Right ventricle myocardium superior (tissue), 1 donor: ENCODE results near the gene REELD1. TPM values are rescaled to one million over a fixed set of nuclear protein-coding genes. Genes with fewer than 3 reads are reported as not detected.

ENCODE experiments used
- ATAC-seq: fragments of 200-7000 bp; cut with Tn5 transposase; one replicate; pipeline ENCODE4 v1.9.1; 2020; ENCODE audit warnings: mild to moderate bottlenecking; ENCODE audit not compliant: poor library complexity
- DNase-seq: peaks from one replicate; pipeline ENCODE4 v3.0.0-alpha.2; 2020
- intact Hi-C: fragments of 100-400 bp; cut with DNase I; formaldehyde crosslinking; loops from one replicate; pipeline ENCODE4 v1.11.2; 2022
- total RNA-seq: library from RNA; stranded (reverse); fragmentation: NEBNext Ultra II Directional; extraction: Animal tissue kit (Norgen Biotek cat#: 25700); gene quantifications from one replicate; pipeline ENCODE4 v1.2.1, GENCODE V29; 2021
- donor health status: DM: no; HTN: yes; CAD: no; lungs with severe emphysema.

REELD1 gene
- total RNA-seq, 1 donor from 2014 or later: not detected

DNA sequence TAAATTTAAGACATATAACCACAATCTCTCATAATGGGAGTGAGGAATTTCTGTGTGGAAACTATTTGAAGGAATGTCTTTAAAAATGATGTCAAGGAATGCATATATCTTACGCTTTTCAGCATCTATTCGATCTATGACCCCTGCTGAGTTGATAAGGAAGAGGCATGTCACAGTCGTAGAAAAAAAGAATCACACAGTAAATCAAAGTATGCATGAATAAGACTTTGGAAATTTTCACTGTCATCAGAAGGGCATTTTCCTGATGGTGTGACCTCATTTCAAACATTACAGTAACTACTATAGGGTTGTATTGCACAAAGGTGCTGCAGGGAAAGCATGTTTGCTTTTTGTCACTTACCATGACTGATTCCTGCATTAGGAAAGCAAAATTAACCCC lies 41.5 kb downstream of the REELD1 start:
- intact Hi-C loops: no loop called here
- ATAC-seq: no peak

DNA sequence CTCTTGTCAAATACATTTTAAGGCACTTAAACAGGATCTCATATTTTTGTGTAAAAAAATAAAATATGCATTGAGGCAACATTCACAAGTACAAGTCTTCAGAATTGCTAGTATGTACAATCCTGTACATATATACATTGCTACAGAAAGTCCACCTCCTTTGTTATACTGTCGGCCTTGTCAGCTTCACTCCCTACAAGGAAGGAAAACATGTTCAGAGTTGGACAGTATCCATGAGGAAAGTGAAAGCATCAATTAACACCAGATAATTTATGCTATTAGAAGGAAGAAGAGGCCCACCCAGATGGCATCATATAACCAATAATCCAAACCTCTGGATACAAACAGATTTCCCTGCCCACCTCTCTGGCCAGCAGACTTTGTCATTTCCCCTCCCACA lies 42.0 kb downstream of the REELD1 start:
- ATAC-seq: no peak
- DNase-seq: no peak
- intact Hi-C loops: no loop called here

More for the DNA sequence above, 41.5 kb downstream of the REELD1 start:
- no peak for DNase-seq

DNA sequence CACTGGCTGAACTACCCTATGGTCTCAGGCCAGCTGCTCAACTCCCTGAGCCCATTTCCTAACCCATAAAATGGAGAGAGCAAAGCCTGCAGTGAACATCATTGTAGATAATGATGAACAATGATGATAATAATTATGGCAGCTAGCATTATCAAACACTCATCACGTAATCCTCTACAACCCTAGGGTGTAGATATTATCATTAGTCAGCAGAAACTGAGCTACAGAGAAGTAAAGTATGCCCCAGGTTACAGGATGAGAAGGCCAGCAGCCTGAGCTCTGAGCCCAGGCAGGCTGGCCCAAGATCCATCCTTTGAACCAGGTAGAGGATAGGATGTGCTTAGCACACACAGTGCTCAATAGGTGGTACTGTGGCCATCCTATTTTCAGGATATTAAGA lies 43.2 kb downstream of the REELD1 start:
- DNase-seq: no peak
- intact Hi-C loops: no loop called here
- no peak for ATAC-seq

DNA sequence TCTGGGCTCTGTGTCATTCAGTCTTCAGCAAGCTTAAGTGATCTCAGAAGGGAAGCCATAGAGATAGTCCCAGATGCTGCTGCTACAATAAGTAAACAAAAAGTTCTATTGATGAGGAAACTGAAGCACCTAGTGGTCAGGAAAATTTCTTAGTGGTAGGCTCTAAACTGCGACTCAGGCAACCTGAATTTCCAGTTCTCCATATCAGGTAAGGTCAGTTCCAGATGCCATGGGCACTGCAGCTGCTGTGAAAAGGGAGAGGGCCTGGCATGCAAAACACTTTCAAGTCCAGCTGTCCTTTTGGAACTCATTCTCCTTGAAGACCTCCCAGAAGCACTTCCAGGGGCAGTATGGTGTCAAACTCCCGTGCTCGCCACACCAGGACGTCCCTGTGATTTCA lies 46.2 kb downstream of the REELD1 start:
- ATAC-seq (no peak), DNase-seq (no peak)
- intact Hi-C loops: no loop called here

DNA sequence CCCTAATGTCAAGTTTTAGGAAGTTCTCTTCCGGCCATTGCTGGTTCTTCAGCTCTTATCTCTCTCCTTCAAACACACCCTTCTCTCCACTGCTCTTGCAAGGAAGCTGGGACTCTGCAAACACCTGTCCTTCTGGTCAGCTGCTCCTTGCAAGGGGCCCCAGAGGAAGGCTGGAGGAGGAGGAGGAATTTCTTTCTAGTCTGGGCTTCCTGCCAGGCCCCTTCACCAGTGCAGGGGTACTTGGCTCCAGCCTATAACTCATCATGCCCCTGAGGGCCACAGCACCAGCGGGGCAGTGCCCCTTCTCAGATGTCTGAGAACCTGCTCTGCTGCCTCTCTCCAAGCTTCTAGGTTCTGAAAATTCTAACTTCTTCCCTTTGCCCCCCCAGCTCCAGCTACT lies 46.7 kb downstream of the REELD1 start:
- ATAC-seq (no peak), DNase-seq (no peak)
- intact Hi-C loops: no loop called here

DNA sequence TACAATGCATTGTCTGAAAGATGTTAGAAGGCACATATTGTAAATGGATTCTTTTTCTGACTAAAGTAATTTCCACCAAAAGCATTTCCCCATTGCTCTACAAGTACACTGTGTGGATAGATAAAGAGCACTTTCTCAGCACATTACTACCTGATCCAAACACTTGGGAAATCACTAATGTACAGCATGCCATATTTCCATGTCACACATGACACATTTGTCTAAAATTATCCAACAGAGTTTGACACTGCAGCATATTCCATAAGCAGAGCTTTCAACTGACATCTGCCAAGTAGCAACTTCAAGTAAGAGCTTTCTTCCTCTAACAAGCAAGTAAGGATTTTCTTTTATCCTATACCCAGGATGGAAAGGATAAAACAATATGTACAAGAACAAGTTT lies 49.5 kb downstream of the REELD1 start:
- no peak for ATAC-seq
- no peak for DNase-seq

DNA sequence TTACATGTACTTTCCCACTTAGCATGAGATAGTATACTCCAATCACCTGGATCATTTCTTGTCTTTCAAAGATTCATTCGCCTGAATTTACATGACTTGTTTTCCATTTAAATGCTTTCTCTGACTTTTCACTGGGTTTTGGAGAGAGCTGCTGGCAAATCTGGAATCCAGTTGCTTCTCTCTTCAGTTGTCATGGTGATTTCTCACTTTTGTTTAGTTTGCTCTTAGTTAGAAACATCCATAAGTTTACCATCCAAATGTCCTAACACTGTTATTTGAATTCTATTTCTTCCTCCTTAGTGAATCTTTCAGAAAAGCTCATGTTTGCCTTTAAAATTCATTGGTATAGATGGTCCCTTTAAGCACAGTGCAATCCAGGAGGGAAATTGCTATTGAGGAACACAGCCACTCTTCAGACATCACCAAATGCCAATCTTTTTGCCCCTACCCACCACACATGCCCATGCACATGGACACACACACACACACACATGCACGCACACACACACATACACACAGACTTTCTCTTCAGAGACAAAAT lies 51.7 kb downstream of the REELD1 start:
- intact Hi-C loops: no loop called here
- ATAC-seq (no peak), DNase-seq (no peak)

More for the DNA sequence above, 49.5 kb downstream of the REELD1 start:
- intact Hi-C loops: no loop called here

DNA sequence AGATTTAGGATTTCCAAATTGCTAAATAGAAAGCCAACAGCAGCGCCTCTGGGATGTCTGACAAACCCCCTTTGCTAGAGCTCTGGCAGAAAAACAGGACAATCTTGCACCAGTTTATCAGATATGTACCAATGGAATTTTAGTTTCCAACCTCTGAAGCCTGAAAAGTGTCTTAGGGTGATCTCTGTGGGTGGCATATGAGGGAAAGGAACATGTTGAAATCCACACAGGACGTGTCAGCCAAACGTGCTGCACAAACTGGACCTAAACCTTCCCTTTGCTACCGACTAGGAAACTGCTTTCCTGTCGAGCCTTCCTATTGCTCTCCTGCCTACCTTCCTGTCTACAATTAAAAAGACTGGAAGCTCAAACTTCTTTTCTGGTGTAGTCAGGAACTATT lies 53.5 kb downstream of the REELD1 start:
- no peak for ATAC-seq
- DNase-seq: no peak
- intact Hi-C loops: no loop called here

DNA sequence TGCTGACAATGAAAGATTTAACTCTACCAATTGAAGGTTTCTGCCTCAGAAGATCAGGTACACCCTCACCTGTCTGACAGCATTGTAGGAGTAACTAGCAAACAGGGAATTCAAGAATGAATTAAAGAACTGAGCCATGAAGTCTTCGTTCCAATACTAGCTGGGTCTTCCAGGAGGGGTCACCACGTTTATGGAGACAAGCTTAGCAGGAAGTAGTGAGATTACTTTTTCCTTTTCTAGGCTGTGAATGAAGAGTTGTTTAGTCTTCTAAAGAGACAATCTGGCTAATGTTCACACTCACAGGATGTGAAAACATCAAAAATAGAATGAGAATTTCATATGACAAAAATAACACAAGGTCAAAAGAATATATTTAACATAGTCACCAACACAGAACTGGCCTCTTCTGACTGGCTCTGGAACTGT lies 54.9 kb downstream of the REELD1 start:
- ATAC-seq: no peak
- intact Hi-C loops: no loop called here
- DNase-seq: no peak

DNA sequence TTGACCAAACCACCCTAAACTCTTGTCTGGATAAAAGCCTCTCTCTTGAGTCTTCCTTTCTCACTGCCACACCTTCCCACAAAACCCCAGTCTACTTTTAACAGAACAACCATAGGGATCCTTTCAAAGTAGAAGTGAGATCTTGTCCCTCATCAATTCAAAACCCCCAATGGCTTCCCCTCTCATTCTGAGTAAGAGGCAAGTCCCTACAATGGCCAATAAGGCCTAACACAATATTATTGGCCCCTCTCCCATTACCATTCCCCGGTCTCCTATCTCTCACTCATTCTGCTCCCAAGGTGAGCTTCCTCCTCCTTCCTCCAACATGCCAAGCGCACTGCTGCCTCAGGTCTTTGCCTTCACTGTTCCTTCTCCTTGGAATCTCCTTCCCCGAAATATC lies 57.1 kb downstream of the REELD1 start:
- DNase-seq (no peak), ATAC-seq (no peak)
- intact Hi-C loops: no loop called here

DNA sequence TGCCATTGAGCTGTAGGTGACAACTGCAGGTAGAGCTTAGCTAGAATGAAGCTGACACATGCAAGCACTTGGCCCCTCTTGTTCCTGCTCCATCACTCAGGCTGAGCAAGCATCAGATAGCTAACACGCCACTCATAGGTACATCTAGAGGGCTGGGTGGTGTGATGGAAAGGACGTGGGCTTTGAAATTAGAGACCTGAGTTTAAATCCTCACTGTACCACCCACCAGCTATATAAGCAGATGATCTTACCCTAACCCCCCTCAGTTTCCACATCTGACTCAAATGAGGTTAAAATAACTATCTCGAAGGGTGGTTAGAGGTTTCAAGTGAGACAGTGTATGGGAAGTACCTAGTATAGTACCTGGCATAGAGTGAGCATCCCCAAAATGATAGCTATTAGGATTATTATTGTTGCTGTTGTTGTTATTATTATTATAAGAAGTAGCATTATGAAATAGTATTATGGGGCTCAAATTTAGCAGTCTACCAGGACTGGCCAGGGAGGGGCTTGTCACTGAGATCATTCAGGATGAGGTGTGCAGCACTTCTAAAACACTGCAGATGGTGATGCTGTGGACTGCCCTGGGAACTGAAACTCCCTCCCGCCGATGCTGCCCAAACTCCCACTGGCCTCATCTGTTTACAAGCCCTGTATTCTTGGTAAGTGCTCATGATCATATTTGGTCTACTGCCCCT lies 59.0 kb downstream of the REELD1 start:
- no peak for DNase-seq
- no peak for ATAC-seq
- intact Hi-C loops: no loop called here

DNA sequence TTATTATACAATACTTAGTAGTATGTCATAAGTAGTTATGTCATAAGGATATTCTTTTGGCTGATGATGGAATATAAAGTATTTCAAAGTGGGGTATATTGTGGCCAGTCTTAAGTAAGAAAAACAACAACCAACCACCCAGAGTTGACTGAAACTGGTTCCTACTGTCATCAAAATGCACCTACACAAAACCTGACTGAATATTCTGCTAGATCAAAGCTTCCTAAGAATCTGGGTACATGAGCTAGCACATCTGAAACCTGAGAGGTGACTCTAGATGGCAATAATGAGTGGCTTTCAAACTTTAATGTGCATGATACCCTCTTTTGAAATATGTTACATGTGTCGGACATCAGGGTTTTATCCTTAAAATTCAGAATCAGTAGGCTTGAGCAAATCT lies 60.4 kb downstream of the REELD1 start:
- no peak for ATAC-seq
- no peak for DNase-seq
- intact Hi-C loops: no loop called here

DNA sequence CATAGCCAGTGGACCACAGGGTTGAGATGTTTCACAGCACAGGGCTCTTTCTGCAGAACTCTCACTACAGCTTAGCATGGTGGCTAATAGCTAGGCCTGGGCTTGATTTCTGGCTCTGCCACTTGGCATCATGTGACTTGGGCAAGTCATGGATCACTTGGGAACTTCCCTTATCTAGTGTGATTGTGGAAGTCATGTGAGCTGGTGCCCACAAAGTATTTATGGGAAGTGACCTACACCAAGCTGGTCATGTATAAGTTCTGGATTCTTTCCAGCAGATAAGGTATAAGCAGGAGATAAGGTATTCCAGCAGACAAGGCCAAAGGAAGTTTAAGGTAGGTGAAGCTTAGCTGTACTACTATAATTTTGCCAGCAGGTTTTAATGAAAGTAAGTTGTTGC lies 61.0 kb downstream of the REELD1 start:
- no peak for DNase-seq
- intact Hi-C loops: no loop called here
- ATAC-seq: no peak

DNA sequence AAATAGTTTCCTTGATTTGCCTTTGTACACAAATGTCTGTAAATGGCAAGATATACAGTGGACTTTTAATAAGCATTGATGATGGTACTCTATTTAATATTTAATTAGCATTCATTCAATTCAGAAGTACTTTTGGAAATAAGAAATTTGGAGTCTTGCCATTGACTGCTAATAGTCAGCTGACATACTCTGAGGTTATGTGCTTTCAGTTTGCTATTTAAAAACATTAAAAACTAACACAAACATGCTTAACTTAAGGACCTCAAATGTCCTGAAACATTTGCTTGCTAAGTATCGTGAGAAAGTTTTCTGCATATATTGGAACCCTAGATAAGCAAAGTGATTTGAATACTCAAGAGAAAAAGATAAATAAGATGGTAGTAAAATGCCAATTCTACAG lies 64.6 kb downstream of the REELD1 start:
- DNase-seq: no peak
- ATAC-seq: no peak
- intact Hi-C loops: no loop called here

Other genes with a start within 250 kb of the REELD1 start
- 11.8 TPM for gene LSM6, start 38.8 kb upstream of the REELD1 start, total RNA-seq